IMR-90 (cell line): ENCODE data around the gene CETN2. TPM values are rescaled to one million over a fixed set of nuclear protein-coding genes. Genes with fewer than 3 reads are reported as not detected.

Experiments
- ATAC-seq: fragments of 200-7000 bp; cut with Tn5 transposase; 2 replicates; pipeline ENCODE4 v1.9.1; 2020; ENCODE audit warnings: low read depth, mild to moderate bottlenecking, moderate library complexity
- BruUV-seq: library from RNA; stranded (reverse); fragments of 400-500 nt; replicated peaks from 2 replicates; lab custom pipeline; 2021; lab: Mats Ljungman, UMichigan
- CTCF ChIA-PET: fragments of 300-600 bp; formaldehyde crosslinking; extraction: SDS; loops from one replicate; lab custom pipeline; 2021; ENCODE audit warnings: antibody characterized with exemption; lab: Yijun Ruan, JAX
- POLR2A ChIA-PET: fragments of 300-600 bp; sonication (Branson Sonifier 250); formaldehyde crosslinking; loops from one replicate; lab custom pipeline; 2022; ENCODE audit warnings: antibody characterized with exemption; ENCODE audit not compliant: unreplicated experiment; lab: Charles Lee
- DNase-seq: peaks from one replicate; pipeline ENCODE4 v3.0.0; 2013
- H2AFZ ChIP-seq: replicated peaks from 2 replicates; pipeline ENCODE3; 2013; ENCODE audit warnings: low read length, mild to moderate bottlenecking; ENCODE audit not compliant: poor library complexity
- H2AK5ac ChIP-seq: 2 replicates; pipeline ENCODE4 v1.6.1; 2013; ENCODE audit warnings: low read depth, low read length, inconsistent platforms
- H2AK9ac ChIP-seq: replicated peaks from 2 replicates; pipeline ENCODE3; 2013; ENCODE audit warnings: mild to moderate bottlenecking, low read depth, low read length, moderate library complexity; ENCODE audit not compliant: poor library complexity
- H2BK120ac ChIP-seq: 2 replicates; pipeline ENCODE4 v1.6.1; 2013; ENCODE audit warnings: low read depth, low read length, inconsistent platforms
- H2BK15ac ChIP-seq: 3 replicates; pipeline ENCODE4 v1.6.1; 2013; ENCODE audit warnings: low read depth, low read length, inconsistent platforms
- H2BK20ac ChIP-seq: 2 replicates; pipeline ENCODE4 v1.6.1; 2013; ENCODE audit warnings: low read depth, mild to moderate bottlenecking, inconsistent platforms, low read length, moderate library complexity
- H2BK5ac ChIP-seq: 2 replicates; pipeline ENCODE4 v1.6.1; 2013; ENCODE audit warnings: mild to moderate bottlenecking, low read depth, low read length, inconsistent platforms; ENCODE audit not compliant: poor library complexity, severe bottlenecking
- H3K14ac ChIP-seq: replicated peaks from 2 replicates; pipeline ENCODE4 v1.6.1; 2013; ENCODE audit warnings: low read depth, low read length, inconsistent platforms
- H3K18ac ChIP-seq: 2 replicates; pipeline ENCODE4 v1.6.1; 2013; ENCODE audit warnings: low read depth, low read length, control low read depth
- H3K23ac ChIP-seq: 2 replicates; pipeline ENCODE4 v1.6.1; 2013; ENCODE audit warnings: low read depth, low read length, inconsistent platforms
- H3K27ac ChIP-seq: 2 replicates; pipeline ENCODE4 v1.5.1; 2013; ENCODE audit warnings: mild to moderate bottlenecking, control low read depth, low read length; ENCODE audit not compliant: insufficient read depth
- H3K27me3 ChIP-seq: 2 replicates; pipeline ENCODE4 v1.6.1; 2013; ENCODE audit warnings: low read length; ENCODE audit not compliant: control insufficient read depth, insufficient read depth
- H3K36me3 ChIP-seq: 2 replicates; pipeline ENCODE4 v1.6.1; 2013; ENCODE audit warnings: low read length, mixed read lengths; ENCODE audit not compliant: control insufficient read depth, insufficient read depth
- H3K4ac ChIP-seq: 2 replicates; pipeline ENCODE4 v1.6.1; 2013; ENCODE audit warnings: low read depth, low read length, inconsistent platforms
- H3K4me1 ChIP-seq: 2 replicates; pipeline ENCODE4 v1.6.1; 2013; ENCODE audit warnings: low read length, mixed read lengths; ENCODE audit not compliant: control insufficient read depth, insufficient read depth
- H3K4me2 ChIP-seq: 2 replicates; pipeline ENCODE4 v1.6.1; 2013; ENCODE audit warnings: low read depth, mild to moderate bottlenecking, control low read depth, low read length, moderate library complexity
- H3K4me3 ChIP-seq: 2 replicates; pipeline ENCODE4 v1.5.1; 2013; ENCODE audit warnings: low read depth, mild to moderate bottlenecking, control low read depth, low read length, moderate library complexity; ENCODE audit not compliant: insufficient read depth
- H3K56ac ChIP-seq: 2 replicates; pipeline ENCODE4 v1.6.1; 2013; ENCODE audit warnings: low read length, inconsistent platforms; ENCODE audit not compliant: insufficient read depth; ENCODE audit errors: extremely low read depth
- H3K79me1 ChIP-seq, 2 experiments: 2 replicates each; pipeline ENCODE4 v1.6.1; 2013; ENCODE audit warnings: low read length in 2 of 2, inconsistent platforms in 1 of 2, low read depth in 1 of 2
- H3K9ac ChIP-seq: 2 replicates; pipeline ENCODE4 v1.6.1; 2013; ENCODE audit warnings: low read depth, low read length, control low read depth
- H3K9me1 ChIP-seq: 2 replicates; pipeline ENCODE4 v1.6.1; 2013; ENCODE audit warnings: low read length, inconsistent platforms; ENCODE audit not compliant: insufficient read depth
- H3K9me3 ChIP-seq: 2 replicates; pipeline ENCODE4 v1.6.1; 2013; ENCODE audit warnings: low read length; ENCODE audit not compliant: control insufficient read depth, insufficient read depth
- H4K20me1 ChIP-seq: 2 replicates; pipeline ENCODE4 v1.6.1; 2013; ENCODE audit warnings: low read length, inconsistent platforms; ENCODE audit not compliant: insufficient read depth
- H4K5ac ChIP-seq: 2 replicates; pipeline ENCODE4 v1.6.1; 2013; ENCODE audit warnings: mild to moderate bottlenecking, low read depth, low read length, control low read depth
- H4K8ac ChIP-seq, 2 experiments: 2 replicates each; pipeline ENCODE4 v1.6.1; 2013; ENCODE audit warnings: low read depth in 2 of 2, low read length in 2 of 2, control low read depth in 1 of 2, inconsistent platforms in 1 of 2
- H4K91ac ChIP-seq: 2 replicates; pipeline ENCODE4 v1.6.1; 2013; ENCODE audit warnings: low read depth, low read length, inconsistent platforms; ENCODE audit not compliant: insufficient read depth
- BHLHE40 ChIP-seq: fragments of 150-350 bp; IDR thresholded peaks from 2 replicates; pipeline ENCODE4 v1.6.1; 2016; ENCODE audit warnings: mild to moderate bottlenecking, low read depth, low read length
- FOS ChIP-seq: fragments of 150-350 bp; IDR thresholded peaks from 2 replicates; pipeline ENCODE4 v1.6.1; 2016; ENCODE audit warnings: low read depth, low read length
- POLR2A ChIP-seq: IDR thresholded peaks from 2 replicates; pipeline ENCODE4 v1.6.1; 2012; ENCODE audit warnings: mild to moderate bottlenecking, low read depth, low read length
- WGBS, 2 experiments: methylation state at CpG; one replicate each; pipeline versions ENCODE4 v1.1.5 to v1.1.7; 2013; ENCODE audit warnings: missing lambda C conversion rate in 2 of 2; ENCODE audit not compliant: insufficient read length in 1 of 2; ENCODE audit errors: extremely low coverage in 2 of 2; 5-methylcytosine and 5-hydroxymethylcytosine counted together
- dilution Hi-C: fragments of 300-500 bp; cut with HindIII; formaldehyde crosslinking; loops from one replicate; pipeline ENCODE4 v1.14.3; 2018; ENCODE audit warnings: low sequenced_read_pairs; ENCODE audit not compliant: unreplicated experiment
- in situ Hi-C: fragments of 300-500 bp; cut with MboI; formaldehyde crosslinking; loops from 3 replicates; pipeline ENCODE4 v1.14.3; 2019; ENCODE audit warnings: low sequenced_read_pairs, inconsistent platforms, mixed read lengths
- intact Hi-C: fragments of 100-400 bp; cut with micrococcal nuclease; formaldehyde crosslinking; loops from 2 replicates; pipeline ENCODE4 v1.10.0; 2022
- polyA plus RNA-seq, 3 experiments: library from polyadenylated mRNA; depleted of rRNA; stranded (reverse); fragments of >200 nt; gene quantifications; 2 replicates each; pipeline ENCODE4 v1.2.3, GENCODE V29; 2012; ENCODE audit warnings: low replicate concordance in 1 of 3
- total RNA-seq: library from RNA; depleted of rRNA; stranded (reverse); fragments of >200 nt; gene quantifications from 2 replicates; pipeline ENCODE4 v1.2.3, GENCODE V29; 2012

The CETN2 gene
- total and polyA plus RNA-seq, 2 of the 4 experiments (the other 2 are of a cell fraction) = 15.8 to 34.0 TPM

- Histone ChIP-seq H3K4me2 (no peak overlapping the region), H4K5ac (no peak overlapping the region), H3K23ac (no peak overlapping the region), H3K36me3 (no peaks in the 10 kb centered on the region), H2AFZ (no peak overlapping the region), H4K8ac (no peak overlapping the region), H4K20me1 (no peaks in the 10 kb centered on the region), H3K56ac (no peak overlapping the region), H3K4me3 (no peak overlapping the region), H3K9me3 (peaks cover 11% of the 10 kb centered on the region; the same call in 1 of the 2 replicates), H2BK15ac (no peak overlapping the region), H3K18ac (no peak overlapping the region), H2AK9ac (no peak overlapping the region), H3K9me1 (no peaks in the 10 kb centered on the region), H3K9ac (no peak overlapping the region), H4K91ac (no peak overlapping the region), H2BK20ac (no peak overlapping the region), H2BK120ac (no peak overlapping the region), H2BK5ac (no peak overlapping the region), H3K14ac (no peak overlapping the region), H3K4ac (no peak overlapping the region), H2AK5ac (no peak overlapping the region), H3K27ac (no peak overlapping the region), H3K79me1 (no peaks in the 10 kb centered on the region), H3K27me3 (peaks cover 2% of the 10 kb centered on the region; the same call in 1 of the 2 replicates), H3K4me1 (no peaks in the 10 kb centered on the region)
- WGBS, 2 experiments = 17% methylated on average over 1 of the region's 10 CpGs; no CpG with 5 or more reads in 1 of the 2 experiments
- POLR2A ChIA-PET = no interaction called here
- dilution Hi-C loops (no loop called here), intact Hi-C loops (no loop called here), in situ Hi-C loops (no loop called here)
- no peak for TF ChIP-seq FOS
- TF ChIP-seq BHLHE40 = no peak
- no peak for TF ChIP-seq POLR2A
- no TSS peak for BruUV-seq
- ATAC-seq (no peak), DNase-seq (no peak)
- CTCF ChIA-PET = no interaction called here
These were observed 46.6 kb upstream of the CETN2 start for GRCh38 chrX:152876931-152877840.
